Esophagus muscularis mucosa (tissue), 4 donors: ENCODE data around the gene TRIM71. TPM values are rescaled to one million over a fixed set of nuclear protein-coding genes. Genes with fewer than 3 reads are reported as not detected.

Experiments used
- DNase-seq: peaks from one replicate; pipeline ENCODE4 v3.0.0-alpha.2; 2017; ENCODE audit errors: extremely low spot score
- H3K27ac ChIP-seq, 4 donors: fragments of 200-600 bp; sonication (generic); replicated peaks in 1 of 4; 1 replicate in 3 of 4; 2 replicates in 1 of 4; pipeline ENCODE4 v1.5.1; 2016 to 2019; ENCODE audit warnings: mild to moderate bottlenecking in 1 of 4
- H3K27me3 ChIP-seq, 4 donors: fragments of 200-600 bp; sonication (generic); one replicate each; pipeline versions ENCODE4 v1.5.1 to v1.6.0; 2016 to 2019
- H3K36me3 ChIP-seq, 4 donors: fragments of 200-600 bp; sonication (generic); one replicate each; pipeline ENCODE4 v1.5.1; 2016 to 2019
- H3K4me1 ChIP-seq, 4 donors: fragments of 200-600 bp; sonication (generic); one replicate each; pipeline ENCODE4 v1.5.1; 2016 to 2019
- H3K4me3 ChIP-seq, 4 donors: fragments of 200-600 bp; sonication (generic); 1 replicate in 2 of 4; 2 replicates in 2 of 4; pipeline ENCODE4 v1.5.1; 2016 to 2019; ENCODE audit warnings: mild to moderate bottlenecking in 4 of 4, moderate library complexity in 1 of 4
- H3K9me3 ChIP-seq, 4 donors: fragments of 200-600 bp; sonication (generic); 1 replicate in 3 of 4; 2 replicates in 1 of 4; pipeline ENCODE4 v1.5.1; 2016 to 2019
- CTCF ChIP-seq, 3 experiments: fragments of 200-600 bp in 2 of 3; fragments of 450-650 bp in 1 of 3; sonication (generic) in 2 of 3; IDR thresholded peaks; one replicate each; pipeline ENCODE4 v1.5.1; 2017 to 2019; ENCODE audit warnings: antibody characterized with exemption in 3 of 3, mild to moderate bottlenecking in 2 of 3, moderate library complexity in 1 of 3
- EP300 ChIP-seq: sonication (generic); formaldehyde crosslinking; IDR thresholded peaks from one replicate; pipeline ENCODE4 v1.6.1; 2017; ENCODE audit warnings: antibody characterized with exemption
- POLR2A ChIP-seq: fragments of 450-650 bp; IDR thresholded peaks from one replicate; pipeline ENCODE4 v1.6.1; 2017; ENCODE audit warnings: antibody characterized with exemption, moderate library complexity, mild to moderate bottlenecking, low read depth
- POLR2AphosphoS5 ChIP-seq, 2 donors: sonication (generic); formaldehyde crosslinking; IDR thresholded peaks; one replicate each; pipeline ENCODE4 v1.6.1; 2017; ENCODE audit warnings: antibody characterized with exemption in 2 of 2
- WGBS: methylation state at CpG from one replicate; pipeline ENCODE4 v1.1.5; 2018; 5-methylcytosine and 5-hydroxymethylcytosine counted together
- intact Hi-C: fragments of 100-400 bp; cut with DNase I; formaldehyde crosslinking; loops from one replicate; pipeline ENCODE4 v1.15.1; 2023
- total RNA-seq, 4 donors: library from RNA; depleted of rRNA; stranded (reverse); fragments of >200 nt; gene quantifications; one replicate each; pipeline versions ENCODE4 v1.1.0 to v1.2.1, GENCODE V29; 2016

TRIM71 gene
- total RNA-seq, 4 donors from 2014 or later = not detected

DNA sequence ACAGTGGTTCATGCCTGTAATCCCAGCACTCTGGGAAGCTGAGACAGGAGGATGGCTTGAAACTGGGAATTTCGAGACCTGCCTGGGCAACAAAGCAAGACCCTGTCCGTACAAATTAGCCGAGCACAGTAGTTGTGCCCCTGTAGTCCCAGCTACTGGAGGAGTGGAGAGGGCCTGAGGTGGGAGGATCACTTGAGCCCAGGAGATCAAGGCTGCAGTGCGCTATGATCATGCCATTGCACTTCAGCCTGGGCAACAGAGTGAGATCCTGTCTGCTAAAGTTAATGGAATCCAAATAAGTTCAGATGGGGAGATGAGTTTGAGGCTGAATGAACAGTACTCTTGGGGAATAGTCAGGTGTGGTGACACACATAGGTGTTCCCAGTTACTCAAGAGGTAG, 14.4 kb downstream of the TRIM71 start:
- no peak for DNase-seq
- 97% methylated on average over 4 of the region's 4 CpGs for WGBS
- Histone ChIP-seq H3K27me3 (peaks cover 0 to 34% (median 0%) of the 10 kb centered on the region in 4 donors), H3K36me3 (no peaks in the 10 kb centered on the region), H3K9me3 (no peaks in the 10 kb centered on the region), H3K4me3 (no peak overlapping the region), H3K4me1 (no peaks in the 10 kb centered on the region), H3K27ac (no peak overlapping the region)
- intact Hi-C loops = no loop called here
- TF ChIP-seq POLR2AphosphoS5 (IDR thresholded peaks at IDR 0.05) (no peak), CTCF (IDR thresholded peaks at IDR 0.05) (no peak), EP300 (no peak), POLR2A (no peak)

GRCh38 chr3:32835049-32835371, 17.2 kb downstream of the TRIM71 start:
- intact Hi-C loops = no loop called here
- H3K27ac ChIP-seq = no peak overlapping the region
- no peaks in the 10 kb centered on the region for H3K9me3 ChIP-seq
- no peak overlapping the region for H3K4me3 ChIP-seq
- peaks cover 0 to 41% (median 0%) of the 10 kb centered on the region in 4 donors for H3K27me3 ChIP-seq
- H3K4me1 ChIP-seq = no peaks in the 10 kb centered on the region
- no peak for TF ChIP-seq CTCF (IDR thresholded peaks at IDR 0.05)
- TF ChIP-seq POLR2AphosphoS5 (IDR thresholded peaks at IDR 0.05) = no peak
- no peak for TF ChIP-seq POLR2A
- TF ChIP-seq EP300 = no peak
- WGBS = 98% methylated on average over 2 of the region's 2 CpGs
- no peaks in the 10 kb centered on the region for H3K36me3 ChIP-seq
- DNase-seq = no peak

- H3K4me3 ChIP-seq = no peak overlapping the region
- WGBS = 72% methylated on average over 4 of the region's 4 CpGs
- no peak for TF ChIP-seq POLR2AphosphoS5 (IDR thresholded peaks at IDR 0.05)
- TF ChIP-seq CTCF (IDR thresholded peaks at IDR 0.05) = no peak
- TF ChIP-seq POLR2A = no peak
- no peak for TF ChIP-seq EP300
- intact Hi-C loops = no loop called here
- H3K27me3 ChIP-seq = peaks cover 0 to 40% (median 0%) of the 10 kb centered on the region in 4 donors
- DNase-seq = no peak
- H3K9me3 ChIP-seq = no peaks in the 10 kb centered on the region
- H3K36me3 ChIP-seq = no peaks in the 10 kb centered on the region
- H3K4me1 ChIP-seq = no peaks in the 10 kb centered on the region
- H3K27ac ChIP-seq = no peak overlapping the region
These were observed 18.2 kb downstream of the TRIM71 start for GRCh38 chr3:32835961-32836360.

DNA sequence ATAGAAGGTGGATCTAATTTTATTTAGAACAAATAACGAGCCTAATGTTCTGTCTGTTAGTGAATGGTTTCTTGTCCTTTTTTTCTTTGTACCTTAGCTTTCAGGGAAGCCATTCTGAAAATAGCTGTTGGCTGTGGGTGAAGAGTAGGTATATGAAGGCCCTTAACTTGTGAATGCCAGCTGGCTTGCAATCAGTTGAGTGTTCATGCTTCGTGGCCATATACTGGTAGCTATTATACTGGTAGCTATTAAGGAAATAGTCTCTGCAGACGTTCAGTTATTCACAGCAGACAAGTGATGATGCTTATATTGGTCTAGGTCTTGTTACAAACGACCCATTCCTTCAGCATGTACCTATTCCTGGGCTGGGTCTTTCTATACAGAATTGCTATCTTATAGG, 18.8 kb downstream of the TRIM71 start:
- intact Hi-C loops = no loop called here
- H3K27ac ChIP-seq = no peak overlapping the region
- no peak for DNase-seq
- H3K4me3 ChIP-seq = no peak overlapping the region
- no peaks in the 10 kb centered on the region for H3K9me3 ChIP-seq
- H3K36me3 ChIP-seq = no peaks in the 10 kb centered on the region
- H3K27me3 ChIP-seq = peaks cover 0 to 42% (median 0%) of the 10 kb centered on the region in 4 donors
- H3K4me1 ChIP-seq = no peaks in the 10 kb centered on the region
- 62% methylated on average over 4 of the region's 4 CpGs for WGBS
- TF ChIP-seq POLR2AphosphoS5 (IDR thresholded peaks at IDR 0.05) (no peak), EP300 (no peak), POLR2A (no peak), CTCF (IDR thresholded peaks at IDR 0.05) (no peak)

GRCh38 chr3:32837366-32837765, 19.6 kb downstream of the TRIM71 start:
- no peaks in the 10 kb centered on the region for H3K36me3 ChIP-seq
- intact Hi-C loops = no loop called here
- no peaks in the 10 kb centered on the region for H3K9me3 ChIP-seq
- TF ChIP-seq CTCF (IDR thresholded peaks at IDR 0.05) (no peak), EP300 (no peak), POLR2AphosphoS5 (IDR thresholded peaks at IDR 0.05) (no peak), POLR2A (no peak)
- H3K27ac ChIP-seq = no peak overlapping the region
- H3K4me1 ChIP-seq = no peaks in the 10 kb centered on the region
- H3K27me3 ChIP-seq = peaks cover 0 to 38% (median 0%) of the 10 kb centered on the region in 4 donors
- DNase-seq = no peak
- WGBS = 85% methylated on average over 11 of the region's 11 CpGs
- H3K4me3 ChIP-seq = no peak overlapping the region
